ENCODE results near the gene OBSCN. TPM values are rescaled to one million over a fixed set of nuclear protein-coding genes. Genes with fewer than 3 reads are reported as not detected.

The OBSCN gene
- total and polyA plus RNA-seq, 2 of the 13 experiments (the other 11 are each of a cell fraction or from before 2014, with no cell fraction given) = 0.20 TPM

DNA sequence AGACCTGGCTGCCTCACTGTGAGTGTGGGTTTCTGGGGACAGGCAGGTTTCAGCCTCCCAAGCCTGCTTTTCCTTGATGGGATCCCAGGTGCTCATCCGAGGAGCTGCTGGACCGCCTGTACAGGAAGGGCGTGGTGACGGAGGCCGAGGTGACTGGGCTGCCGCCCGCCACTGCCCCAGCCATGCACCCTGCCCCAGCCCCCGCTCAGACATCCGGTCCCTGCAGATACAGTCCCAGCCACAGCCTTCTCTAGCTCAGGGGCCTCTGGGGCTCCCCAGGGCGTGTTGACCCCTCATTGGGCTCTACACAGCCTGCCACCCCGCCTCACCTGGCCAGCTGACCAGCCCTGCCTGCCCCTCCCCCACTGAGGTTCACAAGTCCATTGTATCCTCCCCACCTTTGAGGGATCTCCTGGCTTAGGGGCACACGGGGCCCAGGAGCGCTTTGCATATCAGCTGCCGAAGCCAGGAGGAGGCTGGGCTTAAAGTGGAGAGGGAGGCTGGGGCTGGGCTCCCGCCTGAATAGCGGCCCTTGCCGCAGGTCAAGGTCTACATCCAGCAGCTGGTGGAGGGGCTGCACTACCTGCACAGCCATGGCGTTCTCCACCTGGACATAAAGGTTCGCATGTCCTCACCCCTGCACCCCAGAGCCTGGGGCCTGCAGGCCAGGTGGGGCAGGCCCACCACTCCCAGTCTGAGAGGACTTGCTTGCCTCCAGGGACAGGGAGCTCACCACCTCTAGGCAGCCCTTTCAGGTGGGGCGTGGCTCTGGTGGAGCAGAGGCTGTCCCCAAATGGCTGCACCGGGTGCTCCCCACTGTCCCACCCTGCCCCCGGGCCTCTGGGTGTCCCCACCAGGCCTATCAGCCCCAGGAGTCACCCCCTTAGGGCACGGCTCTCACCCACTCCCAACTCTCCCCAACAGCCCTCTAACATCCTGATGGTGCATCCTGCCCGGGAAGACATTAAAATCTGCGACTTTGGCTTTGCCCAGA is 160.3 kb downstream of the OBSCN start (continued):
- TF ChIP-seq, protein P1, sequence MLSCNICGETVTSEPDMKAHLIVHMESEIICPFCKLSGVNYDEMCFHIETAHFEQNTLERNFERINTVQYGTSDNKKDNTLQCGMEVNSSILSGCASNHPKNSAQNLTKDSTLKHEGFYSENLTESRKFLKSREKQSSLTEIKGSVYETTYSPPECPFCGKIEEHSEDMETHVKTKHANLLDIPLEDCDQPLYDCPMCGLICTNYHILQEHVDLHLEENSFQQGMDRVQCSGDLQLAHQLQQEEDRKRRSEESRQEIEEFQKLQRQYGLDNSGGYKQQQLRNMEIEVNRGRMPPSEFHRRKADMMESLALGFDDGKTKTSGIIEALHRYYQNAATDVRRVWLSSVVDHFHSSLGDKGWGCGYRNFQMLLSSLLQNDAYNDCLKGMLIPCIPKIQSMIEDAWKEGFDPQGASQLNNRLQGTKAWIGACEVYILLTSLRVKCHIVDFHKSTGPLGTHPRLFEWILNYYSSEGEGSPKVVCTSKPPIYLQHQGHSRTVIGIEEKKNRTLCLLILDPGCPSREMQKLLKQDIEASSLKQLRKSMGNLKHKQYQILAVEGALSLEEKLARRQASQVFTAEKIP (CRISPR knock-in tag; IDR thresholded peaks at IDR 0.05; ENCODE audit: borderline replicate concordance) = no peak
- TF ChIP-seq ERF (CRISPR knock-in tag; IDR thresholded peaks at IDR 0.05) = no peak
- no peak for TF ChIP-seq SMAD3 (CRISPR knock-in tag; IDR thresholded peaks at IDR 0.05)
- peak; percentile 8 for TF ChIP-seq HNRNPLL (IDR thresholded peaks at IDR 0.05; ENCODE audit: low read depth, low read length, poor library complexity, severe bottlenecking)
- no peak for TF ChIP-seq U2AF2 (IDR thresholded peaks at IDR 0.05; ENCODE audit: low read depth, low read length)
- no peak for TF ChIP-seq ZNF20 (CRISPR knock-in tag; IDR thresholded peaks at IDR 0.05)
- 0 out of 2 replicates have a peak, but pooled peaks have one; percentile 33 for TF ChIP-seq YEATS2 (CRISPR knock-in tag; IDR thresholded peaks at IDR 0.05; ENCODE audit: borderline replicate concordance)
- TF ChIP-seq, protein P2, sequence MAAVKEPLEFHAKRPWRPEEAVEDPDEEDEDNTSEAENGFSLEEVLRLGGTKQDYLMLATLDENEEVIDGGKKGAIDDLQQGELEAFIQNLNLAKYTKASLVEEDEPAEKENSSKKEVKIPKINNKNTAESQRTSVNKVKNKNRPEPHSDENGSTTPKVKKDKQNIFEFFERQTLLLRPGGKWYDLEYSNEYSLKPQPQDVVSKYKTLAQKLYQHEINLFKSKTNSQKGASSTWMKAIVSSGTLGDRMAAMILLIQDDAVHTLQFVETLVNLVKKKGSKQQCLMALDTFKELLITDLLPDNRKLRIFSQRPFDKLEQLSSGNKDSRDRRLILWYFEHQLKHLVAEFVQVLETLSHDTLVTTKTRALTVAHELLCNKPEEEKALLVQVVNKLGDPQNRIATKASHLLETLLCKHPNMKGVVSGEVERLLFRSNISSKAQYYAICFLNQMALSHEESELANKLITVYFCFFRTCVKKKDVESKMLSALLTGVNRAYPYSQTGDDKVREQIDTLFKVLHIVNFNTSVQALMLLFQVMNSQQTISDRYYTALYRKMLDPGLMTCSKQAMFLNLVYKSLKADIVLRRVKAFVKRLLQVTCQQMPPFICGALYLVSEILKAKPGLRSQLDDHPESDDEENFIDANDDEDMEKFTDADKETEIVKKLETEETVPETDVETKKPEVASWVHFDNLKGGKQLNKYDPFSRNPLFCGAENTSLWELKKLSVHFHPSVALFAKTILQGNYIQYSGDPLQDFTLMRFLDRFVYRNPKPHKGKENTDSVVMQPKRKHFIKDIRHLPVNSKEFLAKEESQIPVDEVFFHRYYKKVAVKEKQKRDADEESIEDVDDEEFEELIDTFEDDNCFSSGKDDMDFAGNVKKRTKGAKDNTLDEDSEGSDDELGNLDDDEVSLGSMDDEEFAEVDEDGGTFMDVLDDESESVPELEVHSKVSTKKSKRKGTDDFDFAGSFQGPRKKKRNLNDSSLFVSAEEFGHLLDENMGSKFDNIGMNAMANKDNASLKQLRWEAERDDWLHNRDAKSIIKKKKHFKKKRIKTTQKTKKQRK (IDR thresholded peaks at IDR 0.05; ENCODE audit: low read length) = no peak
- TF ChIP-seq RXRA (CRISPR knock-in tag; IDR thresholded peaks at IDR 0.05) = peak; percentile 57; the same call in 1 of the 2 replicates
- TF ChIP-seq, protein P3, sequence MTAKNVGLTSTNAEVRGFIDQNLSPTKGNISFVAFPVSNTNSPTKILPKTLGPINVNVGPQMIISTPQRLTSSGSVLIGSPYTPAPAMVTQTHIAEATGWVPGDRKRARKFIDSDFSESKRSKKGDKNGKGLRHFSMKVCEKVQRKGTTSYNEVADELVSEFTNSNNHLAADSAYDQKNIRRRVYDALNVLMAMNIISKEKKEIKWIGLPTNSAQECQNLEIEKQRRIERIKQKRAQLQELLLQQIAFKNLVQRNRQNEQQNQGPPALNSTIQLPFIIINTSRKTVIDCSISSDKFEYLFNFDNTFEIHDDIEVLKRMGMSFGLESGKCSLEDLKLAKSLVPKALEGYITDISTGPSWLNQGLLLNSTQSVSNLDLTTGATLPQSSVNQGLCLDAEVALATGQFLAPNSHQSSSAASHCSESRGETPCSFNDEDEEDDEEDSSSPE (CRISPR knock-in tag; IDR thresholded peaks at IDR 0.05) = no peak
- no peak for TF ChIP-seq ZNF235 (CRISPR knock-in tag; IDR thresholded peaks at IDR 0.05; ENCODE audit: borderline replicate concordance)
- TF ChIP-seq GATAD2A (CRISPR knock-in tag; IDR thresholded peaks at IDR 0.05) = no peak
- TF ChIP-seq ZKSCAN8 (CRISPR knock-in tag; IDR thresholded peaks at IDR 0.05; ENCODE audit: borderline replicate concordance) = no peak
- TF ChIP-seq, protein P4, sequence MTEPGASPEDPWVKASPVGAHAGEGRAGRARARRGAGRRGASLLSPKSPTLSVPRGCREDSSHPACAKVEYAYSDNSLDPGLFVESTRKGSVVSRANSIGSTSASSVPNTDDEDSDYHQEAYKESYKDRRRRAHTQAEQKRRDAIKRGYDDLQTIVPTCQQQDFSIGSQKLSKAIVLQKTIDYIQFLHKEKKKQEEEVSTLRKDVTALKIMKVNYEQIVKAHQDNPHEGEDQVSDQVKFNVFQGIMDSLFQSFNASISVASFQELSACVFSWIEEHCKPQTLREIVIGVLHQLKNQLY (CRISPR knock-in tag; IDR thresholded peaks at IDR 0.05) = no peak
- no peak for TF ChIP-seq ZNF629 (CRISPR knock-in tag; conservative IDR thresholded peaks at IDR 0.05)
- TF ChIP-seq ZMYM2 (CRISPR knock-in tag; IDR thresholded peaks at IDR 0.05) = 0 out of 2 replicates have a peak, but pooled peaks have one; percentile 49
- no peak for TF ChIP-seq FOXM1 (CRISPR knock-in tag; IDR thresholded peaks at IDR 0.05)
- TF ChIP-seq ZFX (CRISPR knock-in tag; IDR thresholded peaks at IDR 0.05; ENCODE audit: low read depth) = peak; percentile 37; the same call in 1 of the 2 replicates
- TF ChIP-seq ZNF446 (CRISPR knock-in tag; IDR thresholded peaks at IDR 0.05) = no peak
- no peak for TF ChIP-seq MAFF (IDR thresholded peaks at IDR 0.05; ENCODE audit: low read depth, low read length)
- TF ChIP-seq HNF4G (IDR thresholded peaks at IDR 0.05; ENCODE audit: borderline replicate concordance, low read depth, low read length) = peak; percentile 22; the same call in 1 of the 2 replicates
- TF ChIP-seq HNF4G (CRISPR knock-in tag; IDR thresholded peaks at IDR 0.05; ENCODE audit: borderline replicate concordance, low read depth) = peak; percentile 55; the same call in 1 of the 2 replicates
- TF ChIP-seq, protein P5, sequence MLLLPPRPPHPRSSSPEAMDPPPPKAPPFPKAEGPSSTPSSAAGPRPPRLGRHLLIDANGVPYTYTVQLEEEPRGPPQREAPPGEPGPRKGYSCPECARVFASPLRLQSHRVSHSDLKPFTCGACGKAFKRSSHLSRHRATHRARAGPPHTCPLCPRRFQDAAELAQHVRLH (CRISPR knock-in tag; IDR thresholded peaks at IDR 0.05; ENCODE audit: borderline replicate concordance, low read depth) = no peak
